BE2C (cell line): Measurements from ENCODE around the gene SYNDIG1.

ENCODE experiments used
- DNase-seq: peaks from one replicate; pipeline ENCODE4 v3.0.0-alpha.2; 2020
- H3K27me3 ChIP-seq: fragments of 250-450 bp; sonication (Bioruptor Pico); 2 replicates; pipeline ENCODE4 v1.5.1; 2020; ENCODE audit warnings: mild to moderate bottlenecking
- H3K36me3 ChIP-seq: fragments of 250-450 bp; sonication (Bioruptor Pico); 2 replicates; pipeline ENCODE4 v1.5.1; 2020; ENCODE audit warnings: mild to moderate bottlenecking
- H3K4me1 ChIP-seq: fragments of 250-450 bp; sonication (Bioruptor Pico); 2 replicates; pipeline ENCODE4 v1.5.1; 2020
- H3K4me3 ChIP-seq: 2 replicates; pipeline ENCODE4 v1.5.1; 2011; ENCODE audit warnings: low read depth, low read length
- H3K9me3 ChIP-seq: fragments of 250-450 bp; sonication (Bioruptor Pico); 2 replicates; pipeline ENCODE4 v1.5.1; 2020
- TF ChIP-seq, protein P1 (sequence below): IDR thresholded peaks from 2 replicates; pipeline ENCODE4 v1.5.1; 2012; ENCODE audit warnings: mild to moderate bottlenecking, low read depth, low read length

SYNDIG1 gene

DNA sequence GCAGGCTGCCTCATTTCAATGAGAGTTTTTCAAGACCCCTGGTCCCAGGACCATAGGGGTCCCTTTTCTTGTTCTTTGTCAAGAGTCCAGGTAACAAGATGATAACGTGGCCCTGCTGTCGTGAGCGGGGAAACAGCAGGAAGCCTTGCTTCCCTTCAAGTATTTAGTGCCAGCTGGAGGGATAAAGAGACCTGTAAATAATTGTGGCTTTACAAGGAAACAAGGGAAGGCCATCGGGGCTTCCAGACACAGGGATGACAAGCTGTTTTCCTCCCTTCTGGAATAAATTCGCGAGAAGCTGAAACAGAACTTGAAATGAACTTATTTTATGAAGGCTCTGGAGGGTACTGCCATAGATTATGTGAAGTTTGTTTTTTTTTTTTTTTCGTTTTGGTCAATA is 163.2 kb downstream of the SYNDIG1 start:
- Histone ChIP-seq H3K27me3 (no peaks in the 10 kb centered on the region), H3K4me1 (peaks cover 23% of the 10 kb centered on the region)
- DNase-seq: no peak

GRCh38 chr20:24633026-24633425 is 163.6 kb downstream of the SYNDIG1 start:
- Histone ChIP-seq H3K4me3 (no peak overlapping the region), H3K36me3 (no peaks in the 10 kb centered on the region), H3K4me1 (peaks cover 23% of the 10 kb centered on the region), H3K9me3 (no peaks in the 10 kb centered on the region), H3K27me3 (no peaks in the 10 kb centered on the region)
- DNase-seq: no peak
- TF ChIP-seq, protein P1, sequence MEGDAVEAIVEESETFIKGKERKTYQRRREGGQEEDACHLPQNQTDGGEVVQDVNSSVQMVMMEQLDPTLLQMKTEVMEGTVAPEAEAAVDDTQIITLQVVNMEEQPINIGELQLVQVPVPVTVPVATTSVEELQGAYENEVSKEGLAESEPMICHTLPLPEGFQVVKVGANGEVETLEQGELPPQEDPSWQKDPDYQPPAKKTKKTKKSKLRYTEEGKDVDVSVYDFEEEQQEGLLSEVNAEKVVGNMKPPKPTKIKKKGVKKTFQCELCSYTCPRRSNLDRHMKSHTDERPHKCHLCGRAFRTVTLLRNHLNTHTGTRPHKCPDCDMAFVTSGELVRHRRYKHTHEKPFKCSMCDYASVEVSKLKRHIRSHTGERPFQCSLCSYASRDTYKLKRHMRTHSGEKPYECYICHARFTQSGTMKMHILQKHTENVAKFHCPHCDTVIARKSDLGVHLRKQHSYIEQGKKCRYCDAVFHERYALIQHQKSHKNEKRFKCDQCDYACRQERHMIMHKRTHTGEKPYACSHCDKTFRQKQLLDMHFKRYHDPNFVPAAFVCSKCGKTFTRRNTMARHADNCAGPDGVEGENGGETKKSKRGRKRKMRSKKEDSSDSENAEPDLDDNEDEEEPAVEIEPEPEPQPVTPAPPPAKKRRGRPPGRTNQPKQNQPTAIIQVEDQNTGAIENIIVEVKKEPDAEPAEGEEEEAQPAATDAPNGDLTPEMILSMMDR: no peak

More for the DNA sequence above, 163.2 kb downstream of the SYNDIG1 start:
- H3K36me3 ChIP-seq: no peaks in the 10 kb centered on the region
- H3K4me3 ChIP-seq: no peak overlapping the region
- H3K9me3 ChIP-seq: no peaks in the 10 kb centered on the region
- TF ChIP-seq, protein P1: no peak

GRCh38 chr20:24633521-24633920 is 164.1 kb downstream of the SYNDIG1 start:
- Histone ChIP-seq H3K4me1 (peaks cover 23% of the 10 kb centered on the region), H3K36me3 (no peaks in the 10 kb centered on the region), H3K27me3 (no peaks in the 10 kb centered on the region), H3K4me3 (no peak overlapping the region), H3K9me3 (no peaks in the 10 kb centered on the region)
- TF ChIP-seq, protein P1: no peak
- no peak for DNase-seq

DNA sequence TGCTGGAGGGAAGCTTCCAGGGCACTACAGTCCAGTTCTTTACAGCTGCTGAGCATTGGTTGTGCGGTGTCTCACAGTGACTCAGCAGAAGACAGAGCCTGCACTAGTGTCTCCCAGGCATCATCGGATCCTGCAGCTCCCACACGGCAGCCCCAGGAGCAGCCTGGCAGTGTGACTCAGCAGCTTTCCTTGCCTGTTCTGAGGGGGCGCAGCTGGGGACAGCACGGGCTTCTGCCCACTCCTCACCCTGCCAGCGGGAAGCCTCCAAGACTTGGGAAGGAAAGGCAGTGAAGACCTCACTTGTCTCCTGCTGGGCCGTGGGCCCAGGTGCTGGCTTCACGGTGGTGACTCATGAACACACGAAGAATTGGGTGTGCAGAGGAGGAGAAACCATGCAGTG is 165.4 kb downstream of the SYNDIG1 start:
- H3K27me3 ChIP-seq: no peaks in the 10 kb centered on the region
- peak; percentile 78 for DNase-seq
- H3K9me3 ChIP-seq: no peaks in the 10 kb centered on the region
- peaks cover 13% of the 10 kb centered on the region for H3K4me1 ChIP-seq
- TF ChIP-seq, protein P1: no peak
- no peaks in the 10 kb centered on the region for H3K36me3 ChIP-seq
- no peak overlapping the region for H3K4me3 ChIP-seq

GRCh38 chr20:24636626-24637025 is 167.2 kb downstream of the SYNDIG1 start:
- no peak for DNase-seq
- Histone ChIP-seq H3K9me3 (no peaks in the 10 kb centered on the region), H3K4me3 (no peak overlapping the region), H3K27me3 (no peaks in the 10 kb centered on the region), H3K36me3 (no peaks in the 10 kb centered on the region), H3K4me1 (peaks cover 8% of the 10 kb centered on the region)
- TF ChIP-seq, protein P1: no peak

DNA sequence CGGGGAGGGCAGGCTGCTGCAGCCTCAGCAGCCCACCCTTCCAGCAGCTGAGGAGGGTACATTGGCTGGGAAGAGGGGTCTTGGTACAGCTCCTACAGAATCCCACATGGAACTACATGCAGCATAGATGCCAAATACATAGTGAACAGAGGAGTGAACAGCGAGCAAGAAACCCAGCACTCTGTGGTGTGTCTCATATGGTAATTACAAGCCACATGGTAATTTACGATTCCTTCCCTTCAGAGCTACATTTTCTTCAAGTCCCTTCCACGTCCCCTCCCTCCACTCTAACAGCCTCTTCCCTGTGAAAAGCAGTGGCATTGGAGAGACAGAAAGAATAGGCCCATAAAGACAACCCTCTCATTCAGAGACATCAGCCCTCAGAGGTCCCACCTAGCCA is 167.7 kb downstream of the SYNDIG1 start:
- Histone ChIP-seq H3K4me1 (peaks cover 8% of the 10 kb centered on the region), H3K27me3 (no peaks in the 10 kb centered on the region), H3K4me3 (no peak overlapping the region), H3K36me3 (no peaks in the 10 kb centered on the region), H3K9me3 (no peaks in the 10 kb centered on the region)
- DNase-seq: no peak
- TF ChIP-seq, protein P1: no peak
